NT2/D1 (cell line): Measurements from ENCODE around the gene CLEC2L.

Experiments
- YY1 ChIP-seq: IDR thresholded peaks from 2 replicates; pipeline ENCODE4 v1.6.1; 2011; ENCODE audit not compliant: insufficient read length, insufficient read depth
- ZNF274 ChIP-seq: IDR thresholded peaks from 2 replicates; pipeline ENCODE4 v1.6.1; 2011; ENCODE audit warnings: mild to moderate bottlenecking, low read depth, low read length

- TF ChIP-seq YY1 (no peak), ZNF274 (no peak)
These were observed 39.6 kb downstream of the CLEC2L start for GRCh38 chr7:139562961-139563565.
